K562 (cell line): ENCODE data around the gene GOLGA6D. TPM values are rescaled to one million over a fixed set of nuclear protein-coding genes. Genes with fewer than 3 reads are reported as not detected.

Experiments used
- BHLHE40 ChIP-seq: IDR thresholded peaks from 2 replicates; pipeline ENCODE4 v1.6.1; 2011; ENCODE audit warnings: low read length, improper control_type of control experiment
- CBX1 ChIP-seq: sonication (generic); IDR thresholded peaks from 2 replicates; pipeline ENCODE4 v1.6.1; 2016; ENCODE audit warnings: antibody characterized with exemption, low read depth, mild to moderate bottlenecking
- CBX5 ChIP-seq: IDR thresholded peaks from 2 replicates; pipeline ENCODE4 v1.6.1; 2014; ENCODE audit warnings: low read depth, borderline replicate concordance
- CREB1 ChIP-seq, 2 experiments: sonication (generic) in 1 of 2; formaldehyde crosslinking in 1 of 2; IDR thresholded peaks; 2 replicates each; pipeline versions ENCODE4 v1.6.1 to v1.8.0; 2012 to 2022; ENCODE audit warnings: inconsistent platforms in 1 of 2, mild to moderate bottlenecking in 1 of 2, missing genetic modification reagents in 1 of 2, moderate library complexity in 1 of 2
- JUND ChIP-seq, 2 experiments: IDR thresholded peaks; 2 replicates in 1 of 2; 3 replicates in 1 of 2; pipeline ENCODE4 v1.6.1; 2011; ENCODE audit warnings: borderline replicate concordance in 2 of 2, low read depth in 2 of 2, low read length in 2 of 2, improper control_type of control experiment in 1 of 2, missing biosample characterization in 1 of 2, missing genetic modification characterization in 1 of 2, missing genetic modification reagents in 1 of 2
- MTA1 ChIP-seq: fragments of 450-650 bp; IDR thresholded peaks from 2 replicates; pipeline ENCODE4 v1.6.1; 2017; ENCODE audit warnings: borderline replicate concordance
- NR2C2 ChIP-seq, 2 experiments: fragments of 200-800 bp in 1 of 2; sonication (Bioruptor generic) in 1 of 2; sonication (generic) in 1 of 2; formaldehyde crosslinking in 1 of 2; IDR thresholded peaks; 2 replicates each; pipeline versions ENCODE4 v1.6.1 to v1.8.0; 2016 to 2022; ENCODE audit warnings: mild to moderate bottlenecking in 1 of 2, missing compliant biosample characterization in 1 of 2, missing genetic modification characterization in 1 of 2, missing genetic modification reagents in 1 of 2
- PCBP2 ChIP-seq: fragments of 200-400 bp; formaldehyde crosslinking; IDR thresholded peaks from 2 replicates; pipeline ENCODE4 v1.6.1; 2018; ENCODE audit warnings: low read length, low read depth, mild to moderate bottlenecking, moderate library complexity; ENCODE audit not compliant: poor library complexity, severe bottlenecking
- PML ChIP-seq: IDR thresholded peaks from 2 replicates; pipeline ENCODE4 v1.6.1; 2012; ENCODE audit warnings: low read length, inconsistent platforms
- RAD21 ChIP-seq, 2 experiments: fragments of 250-450 bp in 1 of 2; fragments of 450-650 bp in 1 of 2; sonication (Bioruptor Pico) in 1 of 2; formaldehyde crosslinking in 1 of 2; IDR thresholded peaks in 1 of 2; conservative IDR thresholded peaks in 1 of 2; 2 replicates each; pipeline versions ENCODE4 v1.4.0 to v1.8.0; 2020 to 2022; ENCODE audit warnings: mild to moderate bottlenecking in 2 of 2, moderate library complexity in 1 of 2
- RCOR1 ChIP-seq, 2 experiments: IDR thresholded peaks; 2 replicates each; pipeline ENCODE4 v1.6.1; 2012; ENCODE audit warnings: low read depth in 2 of 2, low read length in 2 of 2, borderline replicate concordance in 1 of 2, improper control_type of control experiment in 1 of 2
- SMC3 ChIP-seq: conservative IDR thresholded peaks from 2 replicates; pipeline ENCODE4 v1.6.1; 2011; ENCODE audit warnings: low read depth, low read length, improper control_type of control experiment; ENCODE audit not compliant: insufficient read depth
- STAG1 ChIP-seq: sonication (generic); formaldehyde crosslinking; IDR thresholded peaks from 2 replicates; pipeline ENCODE4 v1.5.0; 2020; ENCODE audit warnings: missing genetic modification reagents, borderline replicate concordance
- STAT5A ChIP-seq: IDR thresholded peaks from 2 replicates; pipeline ENCODE4 v1.6.1; 2012; ENCODE audit warnings: low read length, inconsistent platforms, borderline replicate concordance
- ZNF124 ChIP-seq: sonication (generic); formaldehyde crosslinking; IDR thresholded peaks from 2 replicates; pipeline ENCODE4 v1.8.1; 2022; ENCODE audit warnings: missing genetic modification reagents
- ZNF175 ChIP-seq: fragments of 200-800 bp; sonication (Bioruptor generic); IDR thresholded peaks from 2 replicates; pipeline ENCODE4 v1.6.1; 2016; ENCODE audit warnings: low read depth, mild to moderate bottlenecking, missing genetic modification characterization, missing compliant biosample characterization
- ZNF239 ChIP-seq: fragments of 250-450 bp; sonication (Bioruptor Pico); IDR thresholded peaks from 2 replicates; pipeline ENCODE4 v1.4.0; 2020; ENCODE audit warnings: mild to moderate bottlenecking
- ZNF24 ChIP-seq: fragments of 450-650 bp; IDR thresholded peaks from 2 replicates; pipeline ENCODE4 v1.6.1; 2016
- ZNF274 ChIP-seq: IDR thresholded peaks from 2 replicates; pipeline ENCODE4 v1.6.1; 2011; ENCODE audit warnings: low read depth, mild to moderate bottlenecking, low read length, moderate library complexity, borderline replicate concordance
- ZNF282 ChIP-seq: sonication (generic); formaldehyde crosslinking; IDR thresholded peaks from 2 replicates; pipeline ENCODE4 v1.8.1; 2023; ENCODE audit warnings: missing genetic modification reagents
- ZNF3 ChIP-seq: fragments of 250-450 bp; sonication (Bioruptor Pico); IDR thresholded peaks from 2 replicates; pipeline ENCODE4 v1.5.0; 2021; ENCODE audit warnings: mild to moderate bottlenecking, moderate library complexity
- ZNF707 ChIP-seq: fragments of 250-450 bp; sonication (Bioruptor Pico); conservative IDR thresholded peaks from 2 replicates; pipeline ENCODE4 v1.8.0; 2022; ENCODE audit warnings: inconsistent platforms, mild to moderate bottlenecking, moderate library complexity
- ZNF75A ChIP-seq: fragments of 450-650 bp; formaldehyde crosslinking; IDR thresholded peaks from 2 replicates; pipeline ENCODE4 v1.4.0; 2020; ENCODE audit warnings: mild to moderate bottlenecking
- ZSCAN29 ChIP-seq: fragments of 450-650 bp; IDR thresholded peaks from 2 replicates; pipeline ENCODE4 v1.6.1; 2017
- polyA plus RNA-seq, 8 experiments: library from polyadenylated mRNA; depleted of rRNA in 4 of 8; stranded (reverse) in 5 of 8; unstranded in 3 of 8; fragments of >200 nt; fragmentation: Nextera tagmentation in 2 of 8; fragmentation: Illumina TruSeq in 1 of 8; extraction: Ambion mirVana in 2 of 8; extraction: Trizol in 1 of 8; gene quantifications; 2 replicates each; pipeline versions ENCODE4 v1.2.1 to v1.2.3, GENCODE V29; 2011 to 2014; ENCODE audit warnings: inconsistent platforms in 1 of 8, missing spikeins in 1 of 8
- total RNA-seq, 7 experiments: library from RNA; depleted of rRNA in 6 of 7; stranded (reverse); fragments of >200 nt in 6 of 7; fragmentation: Illumina TruSeq in 2 of 7; extraction: Trizol in 2 of 7; gene quantifications; 2 replicates each; pipeline versions ENCODE4 v1.2.1 to v1.2.3, GENCODE V29; 2011 to 2021; ENCODE audit warnings: low replicate concordance in 1 of 7
- TF ChIP-seq, protein P1 (sequence below), 2 experiments: fragments of 450-650 bp; conservative IDR thresholded peaks; 2 replicates each; pipeline ENCODE4 v1.6.1; 2017; ENCODE audit warnings: mild to moderate bottlenecking in 2 of 2, moderate library complexity in 2 of 2
- TF ChIP-seq, protein P2 (sequence below): fragments of 250-450 bp; sonication (Bioruptor Pico); IDR thresholded peaks from 2 replicates; pipeline ENCODE4 v1.4.0; 2020; ENCODE audit warnings: mild to moderate bottlenecking, moderate library complexity

Gene GOLGA6D
- total and polyA plus RNA-seq, 9 of the 15 experiments (the other 6 are each of a cell fraction or from before 2014, with no cell fraction given), result not detected

DNA sequence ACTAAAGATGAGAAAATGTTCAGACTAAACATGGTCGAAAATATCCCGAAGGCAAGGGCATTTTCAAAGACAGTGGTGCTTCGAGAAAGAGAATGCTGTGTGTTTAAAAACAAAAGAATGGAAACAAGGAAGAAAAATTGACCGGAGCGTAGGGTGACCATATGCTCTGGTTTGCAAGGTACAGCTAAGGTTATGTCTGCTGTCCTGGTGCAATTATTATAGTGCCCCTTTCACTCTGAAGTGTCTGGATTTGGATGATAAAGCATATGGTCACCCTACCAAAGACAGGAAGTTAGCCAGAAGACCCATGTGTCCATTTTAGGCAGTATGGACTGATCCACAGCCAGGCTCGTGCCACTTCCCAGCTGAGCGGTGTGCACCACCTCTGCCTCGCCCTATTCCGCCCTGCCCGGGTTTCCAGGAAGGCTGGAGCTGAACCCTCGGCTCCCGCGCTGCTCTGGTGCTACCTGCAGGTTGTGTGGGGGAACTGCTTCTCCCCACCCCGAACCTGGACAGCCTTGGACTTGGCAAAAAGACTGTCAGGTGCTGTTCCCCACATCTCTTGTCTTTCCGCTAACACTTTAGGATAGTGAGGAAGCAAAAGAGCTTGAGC, 25.2 kb downstream of the GOLGA6D start (continued):
- TF ChIP-seq ZNF3 (CRISPR knock-in tag) (no peak), ZNF124 (CRISPR knock-in tag) (no peak), ZNF75A (CRISPR knock-in tag) (no peak), STAT5A (peak; percentile 58), BHLHE40 (peak; percentile 63; the same call in 1 of the 2 replicates), MTA1 (0 out of 2 replicates have a peak, but pooled peaks have one; percentile 57), STAG1 (peak; percentile 95), PCBP2 (no peak), SMC3 (peak; percentile 68), ZNF175 (no peak), PML (no peak), ZNF24 (no peak), RCOR1 (IDR thresholded peaks at IDR 0.05; ENCODE audit: borderline replicate concordance in 1 of 2, low read depth in 2 of 2, low read length in 2 of 2) (no peak), JUND (IDR thresholded peaks at IDR 0.05; ENCODE audit: borderline replicate concordance, low read depth, low read length) (no peak), JUND (tag; IDR thresholded peaks at IDR 0.05; ENCODE audit: borderline replicate concordance, low read depth, low read length) (no peak), CBX5 (no peak), NR2C2 (CRISPR knock-in tag; IDR thresholded peaks at IDR 0.05) (no peak), NR2C2 (tag; IDR thresholded peaks at IDR 0.05) (no peak), ZSCAN29 (no peak), ZNF274 (no peak), ZNF239 (no peak), RAD21 (CRISPR knock-in tag; conservative IDR thresholded peaks at IDR 0.05 in 1 of 2, IDR thresholded peaks at IDR 0.05 in 1 of 2) (peak; percentile 61 to 87), CREB1 (IDR thresholded peaks at IDR 0.05) (no peak), CREB1 (CRISPR knock-in tag; IDR thresholded peaks at IDR 0.05) (no peak), ZNF282 (CRISPR knock-in tag) (no peak), ZNF707 (no peak), CBX1 (no peak)
- TF ChIP-seq, protein P1, sequence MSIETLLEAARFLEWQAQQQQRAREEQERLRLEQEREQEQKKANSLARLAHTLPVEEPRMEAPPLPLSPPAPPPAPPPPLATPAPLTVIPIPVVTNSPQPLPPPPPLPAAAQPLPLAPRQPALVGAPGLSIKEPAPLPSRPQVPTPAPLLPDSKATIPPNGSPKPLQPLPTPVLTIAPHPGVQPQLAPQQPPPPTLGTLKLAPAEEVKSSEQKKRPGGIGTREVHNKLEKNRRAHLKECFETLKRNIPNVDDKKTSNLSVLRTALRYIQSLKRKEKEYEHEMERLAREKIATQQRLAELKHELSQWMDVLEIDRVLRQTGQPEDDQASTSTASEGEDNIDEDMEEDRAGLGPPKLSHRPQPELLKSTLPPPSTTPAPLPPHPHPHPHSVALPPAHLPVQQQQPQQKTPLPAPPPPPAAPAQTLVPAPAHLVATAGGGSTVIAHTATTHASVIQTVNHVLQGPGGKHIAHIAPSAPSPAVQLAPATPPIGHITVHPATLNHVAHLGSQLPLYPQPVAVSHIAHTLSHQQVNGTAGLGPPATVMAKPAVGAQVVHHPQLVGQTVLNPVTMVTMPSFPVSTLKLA (conservative IDR thresholded peaks at IDR 0.05), result no peak
- TF ChIP-seq, protein P2, sequence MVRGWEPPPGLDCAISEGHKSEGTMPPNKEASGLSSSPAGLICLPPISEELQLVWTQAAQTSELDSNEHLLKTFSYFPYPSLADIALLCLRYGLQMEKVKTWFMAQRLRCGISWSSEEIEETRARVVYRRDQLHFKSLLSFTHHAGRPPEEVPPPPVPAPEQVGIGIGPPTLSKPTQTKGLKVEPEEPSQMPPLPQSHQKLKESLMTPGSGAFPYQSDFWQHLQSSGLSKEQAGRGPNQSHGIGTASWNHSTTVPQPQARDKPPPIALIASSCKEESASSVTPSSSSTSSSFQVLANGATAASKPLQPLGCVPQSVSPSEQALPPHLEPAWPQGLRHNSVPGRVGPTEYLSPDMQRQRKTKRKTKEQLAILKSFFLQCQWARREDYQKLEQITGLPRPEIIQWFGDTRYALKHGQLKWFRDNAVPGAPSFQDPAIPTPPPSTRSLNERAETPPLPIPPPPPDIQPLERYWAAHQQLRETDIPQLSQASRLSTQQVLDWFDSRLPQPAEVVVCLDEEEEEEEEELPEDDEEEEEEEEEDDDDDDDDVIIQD (CRISPR knock-in tag), result no peak
